WTC11 (cell line): ENCODE data around the gene GGTLC1.

ENCODE experiments used
- E2F5 ChIP-seq: sonication (generic); formaldehyde crosslinking; IDR thresholded peaks from 2 replicates; pipeline ENCODE4 v1.8.1; 2022; ENCODE audit warnings: mild to moderate bottlenecking, moderate library complexity, missing genetic modification reagents
- FOXP1 ChIP-seq: sonication (generic); formaldehyde crosslinking; IDR thresholded peaks from 2 replicates; pipeline ENCODE4 v1.8.0; 2022; ENCODE audit warnings: missing genetic modification reagents, mild to moderate bottlenecking, moderate library complexity, borderline replicate concordance
- NR3C1 ChIP-seq: sonication (generic); formaldehyde crosslinking; conservative IDR thresholded peaks from 2 replicates; pipeline ENCODE4 v1.8.1; 2023; ENCODE audit warnings: low read depth, mild to moderate bottlenecking, missing genetic modification reagents
- TP53 ChIP-seq: sonication (generic); formaldehyde crosslinking; IDR thresholded peaks from 2 replicates; pipeline ENCODE4 v1.8.1; 2023; ENCODE audit warnings: mild to moderate bottlenecking, missing genetic modification reagents
- USF1 ChIP-seq: sonication (generic); formaldehyde crosslinking; IDR thresholded peaks from 2 replicates; pipeline ENCODE4 v1.8.0; 2022; ENCODE audit warnings: mild to moderate bottlenecking, missing genetic modification reagents
- TF ChIP-seq, protein P1 (sequence below): sonication (generic); formaldehyde crosslinking; IDR thresholded peaks from 2 replicates; pipeline ENCODE4 v1.8.1; 2023; ENCODE audit warnings: mild to moderate bottlenecking, missing genetic modification reagents, moderate library complexity
- TF ChIP-seq, protein P2 (sequence below): fragments of 200-600 bp; IDR thresholded peaks from 2 replicates; pipeline ENCODE4 v1.8.0; 2022; ENCODE audit warnings: antibody characterized with exemption
- TF ChIP-seq, protein P3 (sequence below): sonication (generic); formaldehyde crosslinking; IDR thresholded peaks from 2 replicates; pipeline ENCODE4 v1.8.0; 2022; ENCODE audit warnings: mild to moderate bottlenecking, missing genetic modification reagents

DNA sequence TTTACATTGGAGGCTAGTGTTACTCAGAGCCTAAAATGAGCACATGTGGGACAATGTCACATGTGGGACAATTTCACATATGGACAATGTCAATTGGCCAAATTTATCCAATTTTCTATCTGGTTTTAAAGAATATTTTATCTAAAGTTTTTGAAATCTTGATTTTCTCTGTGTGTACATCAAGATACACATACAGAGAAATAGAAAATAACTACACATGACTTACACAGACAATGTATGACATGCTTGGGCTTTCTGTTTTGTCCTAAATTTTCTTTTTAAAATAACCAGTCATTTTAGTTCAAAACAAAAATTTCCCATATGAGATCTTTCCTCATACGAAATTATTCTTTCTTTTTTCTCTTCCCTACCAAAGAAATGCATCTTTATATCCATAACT, 24.6 kb downstream of the GGTLC1 start:
- TF ChIP-seq, protein P1, sequence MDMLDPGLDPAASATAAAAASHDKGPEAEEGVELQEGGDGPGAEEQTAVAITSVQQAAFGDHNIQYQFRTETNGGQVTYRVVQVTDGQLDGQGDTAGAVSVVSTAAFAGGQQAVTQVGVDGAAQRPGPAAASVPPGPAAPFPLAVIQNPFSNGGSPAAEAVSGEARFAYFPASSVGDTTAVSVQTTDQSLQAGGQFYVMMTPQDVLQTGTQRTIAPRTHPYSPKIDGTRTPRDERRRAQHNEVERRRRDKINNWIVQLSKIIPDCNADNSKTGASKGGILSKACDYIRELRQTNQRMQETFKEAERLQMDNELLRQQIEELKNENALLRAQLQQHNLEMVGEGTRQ (CRISPR knock-in tag): no peak
- TF ChIP-seq, protein P2, sequence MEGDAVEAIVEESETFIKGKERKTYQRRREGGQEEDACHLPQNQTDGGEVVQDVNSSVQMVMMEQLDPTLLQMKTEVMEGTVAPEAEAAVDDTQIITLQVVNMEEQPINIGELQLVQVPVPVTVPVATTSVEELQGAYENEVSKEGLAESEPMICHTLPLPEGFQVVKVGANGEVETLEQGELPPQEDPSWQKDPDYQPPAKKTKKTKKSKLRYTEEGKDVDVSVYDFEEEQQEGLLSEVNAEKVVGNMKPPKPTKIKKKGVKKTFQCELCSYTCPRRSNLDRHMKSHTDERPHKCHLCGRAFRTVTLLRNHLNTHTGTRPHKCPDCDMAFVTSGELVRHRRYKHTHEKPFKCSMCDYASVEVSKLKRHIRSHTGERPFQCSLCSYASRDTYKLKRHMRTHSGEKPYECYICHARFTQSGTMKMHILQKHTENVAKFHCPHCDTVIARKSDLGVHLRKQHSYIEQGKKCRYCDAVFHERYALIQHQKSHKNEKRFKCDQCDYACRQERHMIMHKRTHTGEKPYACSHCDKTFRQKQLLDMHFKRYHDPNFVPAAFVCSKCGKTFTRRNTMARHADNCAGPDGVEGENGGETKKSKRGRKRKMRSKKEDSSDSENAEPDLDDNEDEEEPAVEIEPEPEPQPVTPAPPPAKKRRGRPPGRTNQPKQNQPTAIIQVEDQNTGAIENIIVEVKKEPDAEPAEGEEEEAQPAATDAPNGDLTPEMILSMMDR: no peak
- TF ChIP-seq USF1 (CRISPR knock-in tag) (no peak), FOXP1 (CRISPR knock-in tag) (no peak), E2F5 (CRISPR knock-in tag) (no peak), TP53 (CRISPR knock-in tag) (no peak), NR3C1 (CRISPR knock-in tag) (no peak)
- TF ChIP-seq, protein P3, sequence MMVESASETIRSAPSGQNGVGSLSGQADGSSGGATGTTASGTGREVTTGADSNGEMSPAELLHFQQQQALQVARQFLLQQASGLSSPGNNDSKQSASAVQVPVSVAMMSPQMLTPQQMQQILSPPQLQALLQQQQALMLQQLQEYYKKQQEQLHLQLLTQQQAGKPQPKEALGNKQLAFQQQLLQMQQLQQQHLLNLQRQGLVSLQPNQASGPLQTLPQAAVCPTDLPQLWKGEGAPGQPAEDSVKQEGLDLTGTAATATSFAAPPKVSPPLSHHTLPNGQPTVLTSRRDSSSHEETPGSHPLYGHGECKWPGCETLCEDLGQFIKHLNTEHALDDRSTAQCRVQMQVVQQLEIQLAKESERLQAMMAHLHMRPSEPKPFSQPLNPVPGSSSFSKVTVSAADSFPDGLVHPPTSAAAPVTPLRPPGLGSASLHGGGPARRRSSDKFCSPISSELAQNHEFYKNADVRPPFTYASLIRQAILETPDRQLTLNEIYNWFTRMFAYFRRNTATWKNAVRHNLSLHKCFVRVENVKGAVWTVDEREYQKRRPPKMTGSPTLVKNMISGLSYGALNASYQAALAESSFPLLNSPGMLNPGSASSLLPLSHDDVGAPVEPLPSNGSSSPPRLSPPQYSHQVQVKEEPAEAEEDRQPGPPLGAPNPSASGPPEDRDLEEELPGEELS (CRISPR knock-in tag): no peak
